Measurements from ENCODE around the gene KRT3.
"Not testable (repeated sequence)": the region's sequence is repeated elsewhere in the genome, so short reads cannot be mapped to it uniquely, and the experiment has no call there.

Gene KRT3

GRCh38 chr12:52777566-52777965, 18.4 kb downstream of the KRT3 start:
- no peak for DNase-seq

GRCh38 chr12:52776913-52777395, 19.0 kb downstream of the KRT3 start, which contains the start of gene KRT76:
KRT76 (minus strand) TSS chr12:52777345; CDS start chr12:52777291, 54 bp downstream.
- no peak for DNase-seq

- no peak for DNase-seq
Observed at GRCh38 chr12:52776435-52776834, 19.5 kb downstream of the KRT3 start.

GRCh38 chr12:52774629-52775250, 21.2 kb downstream of the KRT3 start:
- no peak for DNase-seq

- no peak for DNase-seq
Observed at GRCh38 chr12:52772772-52773171, 23.1 kb downstream of the KRT3 start.

GRCh38 chr12:52772188-52772587, 23.7 kb downstream of the KRT3 start:
- DNase-seq, result no peak

GRCh38 chr12:52771505-52771904, 24.4 kb downstream of the KRT3 start:
- no peak for DNase-seq

- DNase-seq, result no peak
Observed at GRCh38 chr12:52771088-52771487, 24.8 kb downstream of the KRT3 start.

GRCh38 chr12:52769946-52770345, 26.0 kb downstream of the KRT3 start:
- no peak for DNase-seq

GRCh38 chr12:52769354-52769753, 26.6 kb downstream of the KRT3 start:
- no peak for DNase-seq

- DNase-seq, result no peak
Observed at GRCh38 chr12:52768479-52769200, 27.3 kb downstream of the KRT3 start.

- DNase-seq, result no peak
Observed at GRCh38 chr12:52767427-52767826, 28.5 kb downstream of the KRT3 start.

GRCh38 chr12:52767020-52767379, 28.9 kb downstream of the KRT3 start:
- DNase-seq, result no peak

- DNase-seq, result no peak
Observed at GRCh38 chr12:52766351-52767019, 29.4 kb downstream of the KRT3 start.

GRCh38 chr12:52765702-52766101, 30.2 kb downstream of the KRT3 start:
- no peak for DNase-seq

- no peak for DNase-seq
Observed at GRCh38 chr12:52763991-52764390, 31.9 kb downstream of the KRT3 start.

- no peak for DNase-seq
Observed at GRCh38 chr12:52763036-52763659, 32.8 kb downstream of the KRT3 start.

GRCh38 chr12:52761802-52762201, 34.1 kb downstream of the KRT3 start:
- no peak for DNase-seq

GRCh38 chr12:52761218-52761617, 34.7 kb downstream of the KRT3 start:
- DNase-seq, result not testable (repeated sequence)

- no peak for DNase-seq
Observed at GRCh38 chr12:52760623-52761022, 35.3 kb downstream of the KRT3 start.

- DNase-seq, result no peak
Observed at GRCh38 chr12:52759695-52760094, 36.2 kb downstream of the KRT3 start.

- DNase-seq, result no peak
Observed at GRCh38 chr12:52759218-52759617, 36.7 kb downstream of the KRT3 start.

- DNase-seq, result no peak
Observed at GRCh38 chr12:52757449-52758176, 38.3 kb downstream of the KRT3 start.
